Right atrium auricular region (tissue), 2 donors: ENCODE measurements around the gene PTCD1. TPM values are rescaled to one million over a fixed set of nuclear protein-coding genes. Genes with fewer than 3 reads are reported as not detected.
"Not testable (repeated sequence)": the region's sequence is repeated elsewhere in the genome, so short reads cannot be mapped to it uniquely, and the experiment has no call there.

Experiments used
- DNase-seq: peaks from one replicate; pipeline ENCODE4 v3.0.0-alpha.2; 2019; ENCODE audit warnings: low spot score
- H3K27ac ChIP-seq, 2 donors: fragments of 200-600 bp; sonication (generic); 1 replicate in 1 of 2; 2 replicates in 1 of 2; pipeline ENCODE4 v1.5.1; 2016 to 2019
- H3K27me3 ChIP-seq, 2 donors: fragments of 200-600 bp; sonication (generic); one replicate each; pipeline versions ENCODE4 v1.5.1 to v1.6.0; 2017 to 2019
- H3K36me3 ChIP-seq: fragments of 200-600 bp; sonication (generic); one replicate; pipeline ENCODE4 v1.5.1; 2016
- H3K4me1 ChIP-seq, 2 donors: fragments of 200-600 bp; sonication (generic); one replicate each; pipeline versions ENCODE4 v1.5.1 to v1.6.0; 2017 to 2019
- H3K4me3 ChIP-seq, 2 donors: fragments of 200-600 bp; sonication (generic); 1 replicate in 1 of 2; 2 replicates in 1 of 2; pipeline ENCODE4 v1.5.1; 2017 to 2019; ENCODE audit warnings: mild to moderate bottlenecking in 1 of 2, moderate library complexity in 1 of 2
- H3K9me3 ChIP-seq, 2 donors: fragments of 200-600 bp; sonication (generic); one replicate each; pipeline ENCODE4 v1.5.1; 2019
- total RNA-seq, 2 donors: library from RNA; depleted of rRNA; stranded (reverse); fragments of >200 nt; gene quantifications; one replicate each; pipeline ENCODE4 v1.1.0, GENCODE V29; 2016
- TF ChIP-seq, protein P1 (sequence below), 2 donors: fragments of 200-600 bp; sonication (generic); IDR thresholded peaks; one replicate each; pipeline ENCODE4 v1.5.1; 2019; ENCODE audit warnings: antibody characterized with exemption in 2 of 2

Gene PTCD1
- total RNA-seq, 2 donors from 2014 or later = 4.6 to 5.3 TPM

DNA sequence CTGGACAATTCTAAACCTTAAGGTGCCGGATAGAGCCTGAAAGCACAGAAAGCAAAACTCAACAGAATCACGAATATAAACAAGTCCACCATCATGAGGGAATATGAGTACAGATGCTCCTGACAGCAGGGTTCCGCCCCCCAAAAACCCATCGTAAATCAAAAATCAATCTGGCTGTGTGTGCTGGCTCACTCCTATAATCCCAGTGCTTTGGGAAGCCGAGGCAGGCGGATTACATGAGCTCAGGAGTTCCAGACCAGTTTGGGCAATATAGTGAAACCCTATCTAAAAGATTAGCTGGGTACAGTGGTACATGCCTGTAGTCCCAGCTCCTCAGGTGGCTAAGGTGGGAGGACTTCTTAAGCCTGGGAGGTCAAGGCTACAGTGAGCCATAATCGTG, 17.6 kb downstream of the PTCD1 start:
- Histone ChIP-seq H3K36me3 (peaks cover 67% of the 10 kb centered on the region), H3K4me3 (no peak overlapping the region), H3K9me3 (no peaks in the 10 kb centered on the region), H3K4me1 (no peaks in the 10 kb centered on the region), H3K27ac (no peak overlapping the region), H3K27me3 (no peaks in the 10 kb centered on the region)
- no peak for DNase-seq
- TF ChIP-seq, protein P1, sequence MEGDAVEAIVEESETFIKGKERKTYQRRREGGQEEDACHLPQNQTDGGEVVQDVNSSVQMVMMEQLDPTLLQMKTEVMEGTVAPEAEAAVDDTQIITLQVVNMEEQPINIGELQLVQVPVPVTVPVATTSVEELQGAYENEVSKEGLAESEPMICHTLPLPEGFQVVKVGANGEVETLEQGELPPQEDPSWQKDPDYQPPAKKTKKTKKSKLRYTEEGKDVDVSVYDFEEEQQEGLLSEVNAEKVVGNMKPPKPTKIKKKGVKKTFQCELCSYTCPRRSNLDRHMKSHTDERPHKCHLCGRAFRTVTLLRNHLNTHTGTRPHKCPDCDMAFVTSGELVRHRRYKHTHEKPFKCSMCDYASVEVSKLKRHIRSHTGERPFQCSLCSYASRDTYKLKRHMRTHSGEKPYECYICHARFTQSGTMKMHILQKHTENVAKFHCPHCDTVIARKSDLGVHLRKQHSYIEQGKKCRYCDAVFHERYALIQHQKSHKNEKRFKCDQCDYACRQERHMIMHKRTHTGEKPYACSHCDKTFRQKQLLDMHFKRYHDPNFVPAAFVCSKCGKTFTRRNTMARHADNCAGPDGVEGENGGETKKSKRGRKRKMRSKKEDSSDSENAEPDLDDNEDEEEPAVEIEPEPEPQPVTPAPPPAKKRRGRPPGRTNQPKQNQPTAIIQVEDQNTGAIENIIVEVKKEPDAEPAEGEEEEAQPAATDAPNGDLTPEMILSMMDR (IDR thresholded peaks at IDR 0.05) = no peak

DNA sequence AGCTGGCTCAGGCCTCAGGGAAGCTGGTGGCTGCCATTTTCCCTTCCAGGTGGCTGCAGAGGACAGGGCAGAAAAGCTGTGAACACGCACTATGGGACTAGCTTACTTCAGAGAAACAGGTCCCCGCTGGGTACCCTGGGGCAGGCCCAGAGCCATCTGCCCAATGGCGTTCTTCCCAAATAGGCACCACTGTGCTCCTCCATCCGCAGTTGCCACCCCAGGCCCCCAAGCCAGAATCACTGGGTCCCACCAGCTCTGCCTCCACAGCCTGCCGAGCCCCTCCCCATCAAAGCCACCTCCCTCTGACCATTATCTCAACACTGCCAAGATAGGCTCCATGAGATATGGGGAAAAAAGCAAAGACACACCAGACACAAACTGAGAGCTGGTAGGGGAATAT, 18.4 kb downstream of the PTCD1 start:
- H3K36me3 ChIP-seq = peaks cover 72% of the 10 kb centered on the region
- no peaks in the 10 kb centered on the region for H3K27me3 ChIP-seq
- DNase-seq = no peak
- H3K4me1 ChIP-seq = no peaks in the 10 kb centered on the region
- H3K27ac ChIP-seq = no peak overlapping the region
- no peak overlapping the region for H3K4me3 ChIP-seq
- TF ChIP-seq, protein P1 (IDR thresholded peaks at IDR 0.05) = no peak
- H3K9me3 ChIP-seq = no peaks in the 10 kb centered on the region

DNA sequence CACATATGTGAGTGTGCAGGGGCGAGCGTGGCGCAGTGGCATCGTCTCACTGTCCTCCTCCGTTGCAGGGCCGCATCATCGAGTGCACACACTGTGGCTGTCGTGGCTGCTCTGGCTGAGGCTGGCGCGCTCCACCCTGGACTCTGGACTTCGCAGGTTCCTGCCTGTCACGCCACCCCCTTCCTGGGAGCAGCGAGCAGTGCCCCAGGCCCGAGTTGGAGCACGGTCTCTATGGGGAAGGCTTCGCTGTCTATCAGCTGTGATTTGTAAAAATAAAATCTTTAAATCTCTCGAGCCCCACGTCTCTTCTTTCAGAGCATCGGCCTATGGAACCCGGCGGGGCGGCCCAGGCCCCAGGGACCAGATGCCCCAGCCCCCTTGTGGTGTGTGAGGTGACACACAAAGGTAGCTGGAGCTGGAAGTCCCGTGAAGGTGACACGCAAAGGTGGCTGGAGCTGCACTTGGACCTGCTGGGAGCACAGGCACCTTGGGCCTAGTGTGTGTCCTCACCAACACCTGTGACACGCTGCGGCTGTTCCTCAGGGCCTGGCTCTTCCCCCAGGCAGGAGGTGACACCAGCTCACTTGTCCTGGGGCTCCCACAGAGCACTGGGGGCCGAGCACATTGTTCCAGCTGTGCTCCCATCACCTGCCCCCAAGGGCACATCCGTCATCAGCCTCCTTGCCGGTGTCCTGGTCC, 19.1 kb downstream of the PTCD1 start:
- H3K4me1 ChIP-seq = no peaks in the 10 kb centered on the region
- H3K36me3 ChIP-seq = peaks cover 74% of the 10 kb centered on the region
- H3K27me3 ChIP-seq = no peaks in the 10 kb centered on the region
- no peaks in the 10 kb centered on the region for H3K9me3 ChIP-seq
- no peak overlapping the region for H3K27ac ChIP-seq
- no peak for DNase-seq
- no peak overlapping the region for H3K4me3 ChIP-seq
- TF ChIP-seq, protein P1 (IDR thresholded peaks at IDR 0.05) = no peak

DNA sequence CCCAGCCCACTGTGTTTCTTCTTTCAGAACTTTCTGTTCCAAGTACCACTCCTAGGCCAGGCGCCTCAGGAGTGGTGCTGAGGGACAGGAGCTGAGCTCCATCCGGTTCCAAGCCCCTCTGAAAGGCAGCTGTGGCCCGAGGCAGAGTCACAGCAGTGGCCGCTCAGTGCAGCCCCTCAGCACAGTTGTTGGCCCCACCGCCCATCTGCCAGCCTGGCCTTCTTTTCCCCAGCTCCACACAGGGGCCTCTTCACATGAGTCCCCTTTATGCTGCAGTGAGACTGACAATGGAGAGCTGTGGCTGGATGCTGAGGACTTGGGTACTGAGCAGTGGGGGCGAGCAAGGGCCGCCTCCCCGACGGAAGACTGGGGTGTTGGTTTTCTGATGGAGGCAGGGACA, 20.3 kb downstream of the PTCD1 start:
- H3K36me3 ChIP-seq = peaks cover 68% of the 10 kb centered on the region
- TF ChIP-seq, protein P1 (IDR thresholded peaks at IDR 0.05) = no peak
- no peak overlapping the region for H3K4me3 ChIP-seq
- no peaks in the 10 kb centered on the region for H3K27me3 ChIP-seq
- no peak for DNase-seq
- no peaks in the 10 kb centered on the region for H3K9me3 ChIP-seq
- H3K4me1 ChIP-seq = no peaks in the 10 kb centered on the region
- H3K27ac ChIP-seq = no peak overlapping the region

DNA sequence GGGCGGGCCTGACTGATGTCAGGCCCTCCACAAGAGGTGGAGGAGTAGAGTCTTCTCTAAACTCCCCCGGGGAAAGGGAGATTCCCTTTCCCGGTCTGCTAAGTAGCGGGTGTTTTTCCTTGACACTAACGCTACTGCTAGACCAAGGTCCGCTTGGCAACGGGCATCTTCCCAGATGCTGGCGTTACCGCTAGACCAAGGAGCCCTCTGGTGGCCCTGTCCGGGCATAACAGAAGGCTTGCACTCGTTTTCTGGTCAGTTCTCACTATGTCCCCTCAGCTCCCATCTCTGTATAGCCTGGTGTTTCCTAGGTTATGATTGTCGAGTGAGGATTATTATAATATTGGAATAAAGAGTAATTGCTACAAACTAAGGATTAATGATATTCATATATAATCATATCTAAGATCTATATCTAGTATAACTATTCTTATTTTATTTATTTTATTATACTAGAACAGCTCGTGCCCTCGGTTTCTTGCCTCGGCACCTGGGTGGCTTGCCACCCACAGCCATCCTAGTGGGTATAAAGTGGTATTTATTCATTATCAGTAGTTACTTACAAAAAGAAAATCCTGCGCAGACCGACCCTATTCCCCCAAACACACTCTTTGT, 23.0 kb downstream of the PTCD1 start:
- not testable (repeated sequence) for H3K9me3 ChIP-seq, H3K4me3 ChIP-seq, H3K4me1 ChIP-seq, H3K27ac ChIP-seq, H3K27me3 ChIP-seq
- DNase-seq = peak; percentile 64
- H3K36me3 ChIP-seq = peaks cover 91% of the 10 kb centered on the region
- TF ChIP-seq, protein P1 (IDR thresholded peaks at IDR 0.05) = peak; percentile 59 to 71
